ENCODE measurements around the gene APOBEC2. TPM values are rescaled to one million over a fixed set of nuclear protein-coding genes. Genes with fewer than 3 reads are reported as not detected.
A peak's percentile ranks its signal among the peaks of the same experiment; 100 is the strongest.

The APOBEC2 gene
- polyA plus RNA-seq, 1 donor (not counting 4 experiments of a cell fraction or from before 2014, with no cell fraction given) = 0.05 TPM

GRCh38 chr6:41073203-41073967 is 20.4 kb downstream of the APOBEC2 start:
- Histone ChIP-seq H3K4me1 (ENCODE audit: control insufficient read depth, extremely low read depth, insufficient read depth, low read length) (peaks cover 11% of the 10 kb centered on the region), H3K9me3 (ENCODE audit: control insufficient read depth, low read depth, low read length) (no peaks in the 10 kb centered on the region), H3K27me3 (ENCODE audit: control insufficient read depth, extremely low read depth, insufficient read depth, low read length) (no peaks in the 10 kb centered on the region), H3K9ac (ENCODE audit: control insufficient read depth, extremely low read depth, insufficient read depth, low read length) (peak overlapping the region; percentile 93), H3K36me3 (ENCODE audit: control insufficient read depth in 2 of 2, extremely low read depth in 1 of 2, insufficient read depth in 2 of 2, low read length in 2 of 2) (peaks cover 0 to 4% of the 10 kb centered on the region in 2 experiments), H3K4me3 (ENCODE audit: control insufficient read depth in 2 of 3, extremely low read depth in 1 of 3, insufficient read depth in 2 of 3, low read depth in 1 of 3, low read length in 3 of 3) (peak overlapping the region; percentile 61 to 88 (median 68)), H3K79me2 (ENCODE audit: control insufficient read depth, insufficient read depth, low read length) (peaks cover 48% of the 10 kb centered on the region), H4K20me1 (ENCODE audit: control insufficient read depth, extremely low read depth, insufficient read depth, low read length) (no peaks in the 10 kb centered on the region), H3K27ac (ENCODE audit: control insufficient read depth, insufficient read depth, low read length) (peak overlapping the region; percentile 87), H3K9me1 (ENCODE audit: control insufficient read depth, extremely low read depth, insufficient read depth, low read length) (no peaks in the 10 kb centered on the region), H3K4me2 (ENCODE audit: control insufficient read depth, extremely low read depth, insufficient read depth, low read depth, low read length) (peak overlapping the region; percentile 88), H2AFZ (ENCODE audit: control insufficient read depth, low read length) (no peak overlapping the region)
- dilution Hi-C loops (cut with MboI; ENCODE audit: extremely low pct_ligation_motif_present, low sequenced_read_pairs) = no loop called here
- TF ChIP-seq EZH2 (IDR thresholded peaks at IDR 0.05; ENCODE audit: low read length) (no peak), CTCF (optimal IDR thresholded peaks at IDR 0.05 in 1 of 3, IDR thresholded peaks at IDR 0.05 in 1 of 3, conservative IDR thresholded peaks at IDR 0.05 in 1 of 3; ENCODE audit: extremely low read depth in 1 of 3, insufficient read depth in 2 of 3, low read length in 3 of 3) (peak in 2 of 3 experiments; percentile 5 to 10)
- FAIRE-seq (peak; percentile 46), DNase-seq (ENCODE audit: low read depth, low spot score) (no peak)

GRCh38 chr6:41073968-41074691 is 21.1 kb downstream of the APOBEC2 start:
- no peaks in the 10 kb centered on the region for H4K20me1 ChIP-seq (ENCODE audit: control insufficient read depth, extremely low read depth, insufficient read depth, low read length)
- dilution Hi-C loops (cut with MboI; ENCODE audit: extremely low pct_ligation_motif_present, low sequenced_read_pairs) = no loop called here
- H3K79me2 ChIP-seq (ENCODE audit: control insufficient read depth, insufficient read depth, low read length) = peaks cover 56% of the 10 kb centered on the region
- no peaks in the 10 kb centered on the region for H3K9me3 ChIP-seq (ENCODE audit: control insufficient read depth, low read depth, low read length)
- H3K4me1 ChIP-seq (ENCODE audit: control insufficient read depth, extremely low read depth, insufficient read depth, low read length) = peaks cover 11% of the 10 kb centered on the region
- no peaks in the 10 kb centered on the region for H3K9me1 ChIP-seq (ENCODE audit: control insufficient read depth, extremely low read depth, insufficient read depth, low read length)
- H3K4me2 ChIP-seq (ENCODE audit: control insufficient read depth, extremely low read depth, insufficient read depth, low read depth, low read length) = peak overlapping the region; percentile 88
- TF ChIP-seq CTCF (optimal IDR thresholded peaks at IDR 0.05 in 1 of 3, IDR thresholded peaks at IDR 0.05 in 1 of 3, conservative IDR thresholded peaks at IDR 0.05 in 1 of 3; ENCODE audit: extremely low read depth in 1 of 3, insufficient read depth in 2 of 3, low read length in 3 of 3) (no peak), EZH2 (IDR thresholded peaks at IDR 0.05; ENCODE audit: low read length) (no peak)
- peak overlapping the region; percentile 93 for H3K9ac ChIP-seq (ENCODE audit: control insufficient read depth, extremely low read depth, insufficient read depth, low read length)
- peak overlapping the region; percentile 87 for H3K27ac ChIP-seq (ENCODE audit: control insufficient read depth, insufficient read depth, low read length)
- H2AFZ ChIP-seq (ENCODE audit: control insufficient read depth, low read length) = no peak overlapping the region
- peaks cover 4 to 6% of the 10 kb centered on the region in 2 experiments for H3K36me3 ChIP-seq (ENCODE audit: control insufficient read depth in 2 of 2, extremely low read depth in 1 of 2, insufficient read depth in 2 of 2, low read length in 2 of 2)
- H3K27me3 ChIP-seq (ENCODE audit: control insufficient read depth, extremely low read depth, insufficient read depth, low read length) = no peaks in the 10 kb centered on the region
- H3K4me3 ChIP-seq (ENCODE audit: control insufficient read depth in 2 of 3, extremely low read depth in 1 of 3, insufficient read depth in 2 of 3, low read depth in 1 of 3, low read length in 3 of 3) = peak overlapping the region; percentile 61 to 88 (median 68)
- DNase-seq (ENCODE audit: low read depth, low spot score) = no peak
- peak; percentile 65 for FAIRE-seq
